Immature natural killer cell (primary cell): ENCODE data around the gene RREB1. TPM values are rescaled to one million over a fixed set of nuclear protein-coding genes. Genes with fewer than 3 reads are reported as not detected.

Experiments
- DNase-seq, 3 donors: peaks; one replicate each; pipeline ENCODE4 v3.0.0; 2022; ENCODE audit warnings: mixed read lengths in 1 of 3
- H3K27ac Mint-ChIP-seq, 6 donors: one replicate each; pipeline ENCODE4 v1.8.0; 2020; ENCODE audit warnings: mixed read lengths in 6 of 6, mild to moderate bottlenecking in 5 of 6, inconsistent platforms in 4 of 6, moderate library complexity in 3 of 6
- H3K27me3 Mint-ChIP-seq, 3 donors: one replicate each; pipeline ENCODE4 v1.8.0; 2020 to 2021; ENCODE audit warnings: low read depth in 3 of 3, mild to moderate bottlenecking in 3 of 3, mixed read lengths in 3 of 3, moderate library complexity in 3 of 3, inconsistent platforms in 1 of 3
- H3K36me3 Mint-ChIP-seq, 3 donors: one replicate each; pipeline ENCODE4 v1.8.0; 2020; ENCODE audit warnings: mixed read lengths in 3 of 3, inconsistent platforms in 2 of 3, mild to moderate bottlenecking in 2 of 3
- H3K4me1 Mint-ChIP-seq, 2 donors: one replicate each; pipeline ENCODE4 v1.8.0; 2020; ENCODE audit warnings: inconsistent platforms in 2 of 2, mild to moderate bottlenecking in 2 of 2, mixed read lengths in 2 of 2, moderate library complexity in 1 of 2
- H3K4me3 Mint-ChIP-seq, 5 donors: one replicate each; pipeline ENCODE4 v1.8.0; 2020; ENCODE audit warnings: mild to moderate bottlenecking in 5 of 5, mixed read lengths in 5 of 5, inconsistent platforms in 3 of 5, moderate library complexity in 3 of 5
- H3K9me3 Mint-ChIP-seq, 6 donors: one replicate each; pipeline ENCODE4 v1.8.0; 2020; ENCODE audit warnings: mild to moderate bottlenecking in 6 of 6, mixed read lengths in 6 of 6, inconsistent platforms in 4 of 6, moderate library complexity in 3 of 6
- polyA plus RNA-seq, 3 donors: library from polyadenylated mRNA; unstranded; fragments of 300-500 nt; fragmentation: Illumina TruSeq; gene quantifications; one replicate each; pipeline ENCODE4 v1.2.3, GENCODE V29; 2021

RREB1 gene
- polyA plus RNA-seq, 3 donors from 2014 or later, result 0.17 to 4.5 (median 3.3) TPM

DNA sequence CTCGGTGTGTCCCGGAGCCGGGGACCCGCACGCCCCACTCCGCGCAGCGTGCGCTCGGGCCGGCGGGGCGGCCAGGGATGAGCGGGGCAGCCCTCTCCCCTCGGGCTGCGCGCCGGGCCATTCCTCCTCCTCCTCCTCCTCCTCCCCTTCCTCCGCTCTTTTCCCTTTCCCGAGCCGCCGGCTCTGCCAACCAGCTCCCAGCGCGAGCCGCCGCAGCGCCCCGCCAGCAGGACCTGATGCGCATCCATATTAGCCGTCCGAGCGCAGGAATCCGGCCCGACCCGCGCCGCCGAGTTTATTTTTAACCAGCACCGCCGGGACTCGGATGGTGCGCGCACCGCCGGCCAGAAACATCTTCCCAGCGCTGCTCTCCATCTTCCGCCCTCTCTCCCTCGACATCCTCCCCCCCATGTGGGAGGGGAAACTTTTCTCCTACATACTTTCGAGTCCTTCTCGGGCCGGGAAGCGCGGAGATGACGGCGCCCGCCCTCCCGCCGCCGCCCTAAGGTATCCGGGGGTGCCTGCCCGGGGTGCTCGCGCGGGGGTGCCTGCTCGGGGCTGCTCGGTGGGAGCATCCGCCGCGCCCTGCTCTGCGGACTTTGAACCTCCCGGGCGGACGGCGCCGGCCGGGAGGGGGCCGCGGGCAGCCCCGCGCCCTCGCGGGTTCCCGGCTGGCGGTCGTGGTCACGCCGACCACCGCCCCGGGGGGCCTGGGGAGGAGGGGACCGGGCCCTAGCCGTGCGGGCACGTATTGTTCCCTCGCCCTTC lies 619 bp downstream of the RREB1 start:
- DNase-seq, result peak; percentile 21 to 41 (median 36)
- no peaks in the 10 kb centered on the region for H3K9me3 Mint-ChIP-seq
- H3K4me1 Mint-ChIP-seq, result peaks cover 37 to 50% of the 10 kb centered on the region in 2 donors
- H3K27ac Mint-ChIP-seq, result peak overlapping the region; percentile 68 to 91 (median 88)
- peaks cover 2 to 10% (median 2%) of the 10 kb centered on the region in 3 donors for H3K27me3 Mint-ChIP-seq
- peak overlapping the region; percentile 89 to 94 (median 90) for H3K4me3 Mint-ChIP-seq
- H3K36me3 Mint-ChIP-seq, result no peaks in the 10 kb centered on the region

DNA sequence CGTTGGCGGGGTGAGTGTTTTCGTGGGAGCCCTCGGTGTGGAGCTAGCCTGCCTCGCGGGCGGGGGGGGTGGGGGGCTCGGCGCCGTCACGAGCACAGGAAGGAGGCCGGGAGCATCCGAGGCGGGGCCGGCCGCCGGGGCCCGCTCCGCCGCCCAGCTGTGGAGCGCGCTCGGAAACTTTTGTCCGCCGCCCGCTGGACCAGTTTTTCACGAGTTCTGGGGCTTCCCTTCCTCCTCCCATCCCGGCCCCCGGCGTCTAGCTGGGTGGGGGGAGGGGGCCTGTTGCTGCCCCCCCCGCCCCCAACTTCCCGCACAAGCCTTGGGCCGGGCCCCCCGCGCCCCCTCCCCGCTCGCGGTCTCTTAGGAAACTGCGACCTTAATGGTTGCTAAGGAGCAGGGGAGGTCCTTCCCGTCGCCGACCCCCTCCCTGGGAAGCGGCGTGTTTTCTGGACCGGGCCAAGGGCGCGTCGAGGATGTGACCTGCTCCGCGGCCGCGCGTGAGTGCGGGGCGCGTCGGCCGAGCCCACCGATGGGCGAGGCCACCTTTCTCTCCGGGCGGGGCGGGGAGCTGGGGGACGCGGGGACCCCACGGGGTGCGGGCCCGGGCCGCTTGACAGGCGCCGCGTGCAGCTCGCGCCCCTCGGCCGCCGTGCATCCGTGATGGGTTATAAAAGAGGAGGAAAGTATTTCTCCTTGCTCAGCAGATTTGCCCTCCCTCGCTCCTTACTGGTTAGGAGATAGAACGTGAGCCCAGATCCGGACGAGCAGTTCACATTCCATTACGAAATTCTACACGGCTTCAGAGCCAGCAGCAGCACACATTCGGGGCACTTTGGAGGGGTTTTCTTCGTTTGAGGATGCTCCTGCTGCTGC lies 1.4 kb downstream of the RREB1 start:
- peak; percentile 25 to 35 (median 26) for DNase-seq
- Mint-ChIP-seq H3K27me3 (peaks cover 2 to 10% (median 2%) of the 10 kb centered on the region in 3 donors), H3K27ac (peak overlapping the region; percentile 74 to 93 (median 85)), H3K36me3 (no peaks in the 10 kb centered on the region), H3K4me3 (peak overlapping the region; percentile 87 to 93 (median 91)), H3K9me3 (no peaks in the 10 kb centered on the region), H3K4me1 (peaks cover 37 to 54% of the 10 kb centered on the region in 2 donors)

DNA sequence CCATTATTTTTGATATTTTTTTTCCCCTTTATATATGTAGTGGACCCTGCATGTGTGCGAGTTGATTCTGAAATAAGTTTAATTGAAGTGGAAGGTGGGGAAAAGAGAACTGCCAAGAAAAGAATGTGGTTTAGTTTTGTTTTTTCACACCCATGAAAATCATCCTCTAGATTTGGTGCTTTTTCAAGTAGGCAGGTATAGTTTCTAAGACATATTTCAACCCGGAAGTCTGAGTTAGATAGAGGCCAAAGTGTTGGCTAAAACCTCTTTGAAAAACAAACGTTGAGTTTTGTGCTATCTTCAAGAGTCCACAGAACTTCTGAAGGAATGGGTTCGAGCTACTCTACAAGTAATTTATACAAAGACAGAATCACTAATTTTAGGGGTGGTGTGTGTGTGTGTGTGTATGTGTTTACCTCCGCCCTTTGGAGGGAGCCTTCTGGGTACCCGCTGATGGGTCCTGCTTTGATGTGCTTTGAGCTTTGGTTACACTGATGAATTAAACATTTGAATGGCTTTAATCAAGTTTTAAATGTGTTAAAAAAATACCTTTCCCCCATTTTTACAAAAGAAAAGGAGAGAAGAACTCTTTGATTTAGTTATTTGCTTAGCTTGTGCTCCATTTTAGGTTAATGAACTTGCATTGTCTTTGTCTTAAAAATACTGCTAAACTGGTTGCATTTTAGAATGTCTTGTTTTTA lies 2.5 kb downstream of the RREB1 start:
- H3K4me1 Mint-ChIP-seq, result peaks cover 39 to 55% of the 10 kb centered on the region in 2 donors
- H3K36me3 Mint-ChIP-seq, result no peaks in the 10 kb centered on the region
- peak in 1 of 3 donors; percentile 13 for DNase-seq
- H3K27ac Mint-ChIP-seq, result peak overlapping the region; percentile 74 to 93 (median 85)
- peak overlapping the region; percentile 87 to 93 (median 91) for H3K4me3 Mint-ChIP-seq
- H3K27me3 Mint-ChIP-seq, result peaks cover 2 to 8% (median 2%) of the 10 kb centered on the region in 3 donors
- no peaks in the 10 kb centered on the region for H3K9me3 Mint-ChIP-seq

DNA sequence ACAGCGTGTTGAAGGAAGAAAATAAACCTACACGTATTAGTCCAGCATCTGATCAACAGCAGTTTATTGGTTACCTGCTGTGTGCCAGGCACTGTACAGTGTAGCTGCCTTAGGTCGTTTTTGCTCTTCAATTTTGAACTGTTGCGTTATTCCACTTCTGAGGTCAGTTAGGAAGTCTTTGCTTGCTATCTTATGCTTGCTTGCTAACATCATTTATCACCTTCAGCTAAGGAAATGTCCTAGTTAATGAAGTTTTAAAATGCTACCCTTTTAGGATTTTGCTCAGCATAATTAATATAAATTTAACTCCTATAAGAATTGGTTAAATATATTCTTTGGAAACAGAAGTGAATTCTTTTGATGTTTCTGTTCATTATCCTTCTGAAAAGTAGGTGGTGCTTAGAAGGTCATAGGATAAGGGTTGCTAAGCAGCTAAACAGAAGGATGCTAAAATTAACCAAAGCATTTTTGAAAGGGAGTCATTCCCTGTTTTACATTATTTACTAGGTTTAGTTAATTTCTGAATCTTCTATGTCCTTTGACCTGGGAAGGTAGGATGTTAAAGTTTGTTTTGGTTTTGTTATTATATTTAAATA lies 3.4 kb downstream of the RREB1 start:
- H3K36me3 Mint-ChIP-seq, result no peaks in the 10 kb centered on the region
- H3K4me1 Mint-ChIP-seq, result peaks cover 48 to 64% of the 10 kb centered on the region in 2 donors
- H3K27ac Mint-ChIP-seq, result peak overlapping the region in 2 of 6 donors; percentile 79 to 91
- H3K27me3 Mint-ChIP-seq, result peaks cover 2 to 8% (median 6%) of the 10 kb centered on the region in 3 donors
- H3K4me3 Mint-ChIP-seq, result peak overlapping the region in 3 of 5 donors; percentile 87 to 93 (median 90)
- no peaks in the 10 kb centered on the region for H3K9me3 Mint-ChIP-seq
- DNase-seq, result no peak

DNA sequence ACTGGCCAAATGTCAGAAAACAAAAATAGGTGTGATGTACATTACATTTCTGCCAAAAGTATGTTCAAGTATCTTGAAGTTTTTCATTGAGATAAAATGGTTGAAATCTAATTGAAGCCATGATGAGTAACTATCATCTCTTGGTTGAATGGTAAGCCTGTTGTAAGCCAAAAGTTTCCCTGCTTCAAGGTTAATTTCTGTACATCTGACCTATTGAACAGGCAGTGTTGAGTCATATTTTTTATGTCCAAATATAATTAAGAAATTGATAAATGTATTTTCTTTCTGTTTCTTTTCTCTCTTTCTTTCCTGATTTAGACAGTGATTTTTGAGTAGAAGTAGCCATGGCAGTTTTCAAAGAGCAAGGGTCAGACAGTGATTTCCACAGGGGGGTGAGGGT lies 4.4 kb downstream of the RREB1 start:
- Mint-ChIP-seq H3K4me1 (peaks cover 45 to 66% of the 10 kb centered on the region in 2 donors), H3K4me3 (peak overlapping the region; percentile 44 to 81 (median 65)), H3K27ac (peak overlapping the region in 5 of 6 donors; percentile 7 to 65 (median 35)), H3K36me3 (no peaks in the 10 kb centered on the region), H3K27me3 (peaks cover 0 to 8% (median 6%) of the 10 kb centered on the region in 3 donors), H3K9me3 (no peaks in the 10 kb centered on the region)
- DNase-seq, result no peak

DNA sequence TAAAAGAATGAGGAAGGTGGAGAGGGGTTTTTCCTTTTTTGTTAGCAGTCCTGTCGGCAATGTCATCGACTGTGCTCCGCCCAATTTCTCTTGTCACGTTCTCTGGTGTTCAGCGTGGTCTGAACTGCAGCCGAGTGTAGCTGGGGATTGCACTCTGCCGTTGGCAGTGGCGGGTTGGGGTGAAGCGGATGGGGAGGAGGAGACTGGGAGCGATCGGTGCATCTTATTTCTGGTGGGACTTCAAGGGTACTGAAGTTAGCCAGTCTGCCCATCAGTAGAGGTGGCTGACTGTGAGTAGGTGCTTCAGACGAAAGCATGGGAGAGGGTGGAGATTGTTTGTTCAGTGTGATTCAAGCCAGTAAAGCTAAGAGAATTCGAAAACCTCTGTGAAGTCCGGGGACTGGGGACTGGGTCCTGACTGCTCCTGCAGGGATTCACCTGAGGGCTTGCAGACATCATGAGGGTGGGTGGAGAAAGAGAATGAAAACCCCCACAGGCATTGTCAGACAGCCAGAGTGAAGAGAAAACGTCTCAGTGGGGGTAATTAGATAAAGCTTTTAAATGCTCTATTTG lies 5.1 kb downstream of the RREB1 start:
- H3K4me1 Mint-ChIP-seq, result peaks cover 45 to 66% of the 10 kb centered on the region in 2 donors
- H3K9me3 Mint-ChIP-seq, result no peaks in the 10 kb centered on the region
- peak overlapping the region; percentile 6 to 65 (median 28) for H3K27ac Mint-ChIP-seq
- no peaks in the 10 kb centered on the region for H3K36me3 Mint-ChIP-seq
- H3K4me3 Mint-ChIP-seq, result peak overlapping the region; percentile 44 to 81 (median 65)
- peak in 2 of 3 donors; percentile 18 to 28 for DNase-seq
- peaks cover 0 to 6% (median 4%) of the 10 kb centered on the region in 3 donors for H3K27me3 Mint-ChIP-seq

DNA sequence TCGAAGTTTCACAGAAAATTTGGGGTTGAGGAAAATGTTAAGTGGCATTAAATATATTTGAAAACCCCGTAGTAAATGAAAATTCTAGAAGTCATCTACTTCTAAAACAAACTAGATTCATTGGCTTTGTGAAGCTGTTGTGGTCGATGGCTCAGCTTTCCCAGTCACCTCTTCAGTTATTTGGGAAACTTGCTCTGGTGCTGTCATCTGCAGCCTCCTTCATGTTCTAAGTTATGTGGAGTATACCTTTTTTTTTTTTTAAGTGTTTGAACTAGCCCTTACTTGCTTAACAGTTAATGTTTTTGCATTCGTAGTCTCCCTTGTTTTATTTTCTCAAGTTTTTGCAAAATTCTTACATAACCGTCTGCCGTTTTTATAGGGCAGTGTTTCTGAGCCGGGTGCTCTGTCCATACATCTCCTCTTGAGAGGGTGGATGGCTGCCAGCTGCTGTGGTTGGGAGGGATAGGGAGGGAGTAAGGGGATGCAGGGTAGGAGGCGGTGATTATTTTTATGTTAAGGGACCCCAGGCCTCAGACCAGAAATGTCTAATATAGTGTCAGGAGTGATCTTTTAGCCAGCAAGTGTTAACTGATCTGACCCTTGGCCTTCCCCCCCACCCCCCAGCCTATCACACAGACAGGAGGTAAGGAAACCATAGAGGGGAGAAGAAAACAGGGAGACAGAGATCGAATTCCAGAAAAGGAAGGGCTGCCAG lies 7.1 kb downstream of the RREB1 start:
- Mint-ChIP-seq H3K27ac (peak overlapping the region in 1 of 6 donors; percentile 65), H3K9me3 (no peaks in the 10 kb centered on the region), H3K4me1 (peaks cover 49 to 75% of the 10 kb centered on the region in 2 donors), H3K4me3 (no peak overlapping the region), H3K27me3 (peaks cover 0 to 6% (median 1%) of the 10 kb centered on the region in 3 donors), H3K36me3 (no peaks in the 10 kb centered on the region)
- DNase-seq, result no peak

DNA sequence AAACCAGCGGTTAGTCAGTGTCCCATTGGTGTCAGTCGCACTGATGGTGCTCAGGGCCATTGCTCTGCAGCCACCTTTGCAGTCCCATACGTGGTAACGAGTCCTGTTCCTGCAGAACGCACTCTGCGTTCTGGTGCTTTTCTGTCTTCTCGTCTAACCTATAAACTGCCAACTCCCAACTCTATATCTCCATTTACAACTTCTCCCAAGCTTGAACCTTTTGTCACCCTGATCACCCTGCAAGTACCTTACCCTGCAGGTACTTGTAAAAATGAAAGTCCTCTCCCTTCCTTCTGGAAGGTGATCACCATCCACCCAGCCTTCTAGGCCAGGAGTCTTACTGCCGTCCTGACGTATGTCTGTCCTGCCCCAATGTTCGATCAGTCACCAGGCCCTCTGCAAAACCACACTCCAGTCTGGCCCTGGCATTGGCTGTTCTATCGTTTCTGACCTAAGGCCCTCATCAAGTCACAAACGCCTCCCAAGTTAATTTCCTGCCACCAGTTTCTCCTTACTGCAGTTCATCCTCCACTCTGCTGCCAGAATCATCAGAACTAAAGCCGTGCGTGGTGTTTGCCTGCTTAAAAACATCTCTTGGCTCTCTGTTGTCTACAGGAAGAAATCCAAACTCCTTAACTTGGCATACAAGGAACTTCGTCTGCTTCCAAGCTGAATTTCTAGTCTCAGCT lies 7.9 kb downstream of the RREB1 start:
- H3K4me3 Mint-ChIP-seq, result peak overlapping the region in 1 of 5 donors; percentile 0

DNA sequence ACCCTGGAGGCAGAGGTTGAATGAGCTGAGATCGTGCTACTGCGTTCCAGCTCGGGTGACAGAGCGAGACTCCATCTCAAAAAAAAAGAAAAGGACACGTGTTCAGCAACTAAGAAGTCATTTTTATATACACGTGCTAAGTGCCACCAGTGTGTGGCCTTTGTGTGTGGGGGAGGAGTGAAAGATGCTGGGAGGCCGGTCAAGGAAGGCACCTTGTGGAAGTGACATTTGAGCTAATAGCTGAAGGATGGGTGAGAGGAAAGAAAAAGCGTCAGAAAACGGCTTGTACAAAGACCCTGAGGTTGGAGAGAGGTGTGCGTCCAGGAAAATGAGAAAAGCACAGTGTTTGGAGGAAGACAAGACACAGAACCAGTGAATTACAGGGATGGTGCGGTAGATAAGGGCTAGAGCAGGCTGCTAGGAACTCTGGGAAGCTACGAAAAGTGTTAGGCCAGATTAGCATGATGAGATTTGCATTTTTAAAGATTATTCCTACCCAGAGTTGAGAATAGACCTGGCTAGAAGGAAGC lies 11.6 kb downstream of the RREB1 start:
- Mint-ChIP-seq H3K9me3 (no peaks in the 10 kb centered on the region), H3K4me3 (no peak overlapping the region), H3K27ac (peak overlapping the region in 1 of 6 donors; percentile 7), H3K27me3 (peaks cover 0 to 6% (median 0%) of the 10 kb centered on the region in 3 donors), H3K36me3 (peaks cover 0 to 5% (median 4%) of the 10 kb centered on the region in 3 donors), H3K4me1 (peaks cover 36 to 59% of the 10 kb centered on the region in 2 donors)
- DNase-seq, result no peak

More for the DNA sequence above, 7.9 kb downstream of the RREB1 start:
- no peaks in the 10 kb centered on the region for H3K9me3 Mint-ChIP-seq
- no peaks in the 10 kb centered on the region for H3K36me3 Mint-ChIP-seq
- H3K27me3 Mint-ChIP-seq, result peaks cover 0 to 6% (median 1%) of the 10 kb centered on the region in 3 donors
- peak overlapping the region; percentile 3 to 79 (median 65) for H3K27ac Mint-ChIP-seq
- DNase-seq, result no peak
- H3K4me1 Mint-ChIP-seq, result peaks cover 43 to 68% of the 10 kb centered on the region in 2 donors

DNA sequence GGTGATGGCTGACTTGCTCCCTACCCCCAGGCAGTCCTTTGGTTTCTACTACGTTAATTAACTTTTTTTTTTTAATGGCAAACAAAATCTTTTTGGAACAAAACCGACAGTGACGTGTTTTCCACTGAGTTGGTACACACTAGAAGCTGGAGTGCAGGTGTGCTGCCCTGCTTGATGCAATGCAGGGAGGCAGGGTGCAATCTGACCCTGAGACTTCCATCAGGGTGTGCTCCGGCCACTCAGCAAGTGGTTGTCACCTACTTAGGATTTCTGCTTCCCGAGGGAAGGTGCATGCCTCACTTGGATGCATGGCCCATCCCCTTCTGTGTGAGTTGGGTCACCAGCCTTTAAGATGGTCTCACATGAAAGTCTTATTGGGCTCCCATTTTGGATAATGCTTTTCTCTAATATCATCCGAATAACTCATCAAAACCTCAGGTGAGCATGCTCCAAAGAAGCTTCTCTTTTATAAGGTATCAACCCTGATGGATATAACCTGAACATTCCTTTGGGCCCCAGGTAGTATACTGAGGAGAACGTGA lies 14.0 kb downstream of the RREB1 start:
- Mint-ChIP-seq H3K36me3 (peaks cover 0 to 7% (median 4%) of the 10 kb centered on the region in 3 donors), H3K4me3 (no peak overlapping the region), H3K4me1 (peaks cover 39 to 63% of the 10 kb centered on the region in 2 donors), H3K27ac (no peak overlapping the region), H3K27me3 (peaks cover 0 to 2% (median under 1%) of the 10 kb centered on the region in 3 donors), H3K9me3 (no peaks in the 10 kb centered on the region)
- DNase-seq, result no peak

DNA sequence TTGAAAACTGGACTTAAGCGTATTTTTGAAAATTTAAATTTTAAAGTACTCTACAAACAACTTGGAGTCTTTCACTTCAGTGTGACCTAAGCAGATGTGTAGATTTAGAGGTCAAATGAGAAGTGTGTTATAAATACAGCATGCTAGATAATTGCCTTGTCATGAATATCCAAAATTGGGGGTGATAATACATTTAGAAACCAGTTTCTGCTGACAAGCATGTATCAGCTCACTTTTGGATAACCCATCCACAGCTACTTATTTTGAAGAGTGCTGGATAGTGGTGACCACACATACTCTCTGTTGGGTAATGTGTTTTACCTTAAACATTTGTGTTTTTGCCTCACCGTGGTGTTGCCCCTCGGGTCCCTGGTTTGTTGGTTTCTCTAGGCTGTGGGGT lies 14.9 kb downstream of the RREB1 start:
- Mint-ChIP-seq H3K27me3 (peaks cover 0 to 2% (median 2%) of the 10 kb centered on the region in 3 donors), H3K27ac (no peak overlapping the region), H3K36me3 (peaks cover 0 to 10% (median 4%) of the 10 kb centered on the region in 3 donors), H3K4me1 (peaks cover 47 to 68% of the 10 kb centered on the region in 2 donors), H3K4me3 (no peak overlapping the region), H3K9me3 (no peaks in the 10 kb centered on the region)
- DNase-seq, result no peak
